HEK293 (cell line): Measurements from ENCODE around the gene PTPRG.

Experiments used
- CTCF ChIA-PET: fragments of 350-600 bp; formaldehyde crosslinking; extraction: SDS; loops from one replicate; lab custom pipeline; 2021; ENCODE audit warnings: antibody characterized with exemption; lab: Yijun Ruan, JAX
- POLR2A ChIA-PET: fragments of 300-600 bp; formaldehyde crosslinking; extraction: SDS; loops from one replicate; lab custom pipeline; 2020; ENCODE audit warnings: antibody characterized with exemption, inconsistent platforms; lab: Yijun Ruan, JAX
- H3K27ac ChIP-seq: fragments of 200-500 bp; sonication (Bioruptor generic); 2 replicates; pipeline ENCODE4 v1.5.1; 2014; ENCODE audit warnings: low read depth, low read length, control low read depth, inconsistent platforms; ENCODE audit errors: extremely low read depth
- H3K36me3 ChIP-seq, 2 experiments: fragments of 200-500 bp in 1 of 2; sonication (Bioruptor generic) in 1 of 2; 1 replicate in 1 of 2; 2 replicates in 1 of 2; pipeline ENCODE4 v1.5.1; 2014 to 2017; ENCODE audit warnings: inconsistent platforms in 2 of 2, low read length in 2 of 2; ENCODE audit not compliant: control insufficient read depth in 2 of 2, insufficient read depth in 1 of 2
- H3K4me1 ChIP-seq: fragments of 200-500 bp; sonication (Bioruptor generic); 2 replicates; pipeline ENCODE4 v1.5.1; 2014; ENCODE audit warnings: mild to moderate bottlenecking, low read length, inconsistent platforms; ENCODE audit not compliant: control insufficient read depth, insufficient read depth
- H3K4me3 ChIP-seq: 2 replicates; pipeline ENCODE4 v1.5.1; 2011; ENCODE audit warnings: low read depth, mild to moderate bottlenecking, control low read depth, low read length, moderate library complexity
- H3K9me3 ChIP-seq: fragments of 200-500 bp; sonication (Bioruptor generic); 2 replicates; pipeline ENCODE4 v1.5.1; 2014; ENCODE audit warnings: low read depth, low read length, inconsistent platforms; ENCODE audit not compliant: control insufficient read depth, insufficient read depth
- ATF2 ChIP-seq: fragments of 450-650 bp; formaldehyde crosslinking; IDR thresholded peaks from 2 replicates; pipeline ENCODE4 v1.5.1; 2016; ENCODE audit warnings: missing biosample characterization, missing genetic modification characterization, low read depth
- EGR2 ChIP-seq: fragments of 450-650 bp; formaldehyde crosslinking; IDR thresholded peaks from 2 replicates; pipeline ENCODE4 v1.5.1; 2016; ENCODE audit warnings: low read depth, missing biosample characterization, missing genetic modification characterization
- ELK4 ChIP-seq: IDR thresholded peaks from 2 replicates; pipeline ENCODE4 v1.6.1; 2011; ENCODE audit warnings: mild to moderate bottlenecking, low read depth, low read length, borderline replicate concordance
- GLIS1 ChIP-seq: fragments of 450-650 bp; formaldehyde crosslinking; IDR thresholded peaks from 2 replicates; pipeline ENCODE4 v1.5.1; 2016; ENCODE audit warnings: missing biosample characterization, missing genetic modification characterization
- KLF1 ChIP-seq: fragments of 450-650 bp; formaldehyde crosslinking; IDR thresholded peaks from 2 replicates; pipeline ENCODE4 v1.5.1; 2016; ENCODE audit warnings: missing biosample characterization, missing genetic modification characterization
- RBAK ChIP-seq: fragments of 450-650 bp; formaldehyde crosslinking; IDR thresholded peaks from 2 replicates; pipeline ENCODE4 v1.5.1; 2016; ENCODE audit warnings: missing biosample characterization, missing genetic modification characterization
- WT1 ChIP-seq: fragments of 450-650 bp; formaldehyde crosslinking; IDR thresholded peaks from 2 replicates; pipeline ENCODE4 v1.5.1; 2016; ENCODE audit warnings: missing biosample characterization, missing genetic modification characterization
- ZBTB10 ChIP-seq: fragments of 450-650 bp; formaldehyde crosslinking; IDR thresholded peaks from 2 replicates; pipeline ENCODE4 v1.5.1; 2016; ENCODE audit warnings: missing biosample characterization, missing genetic modification characterization
- ZBTB48 ChIP-seq: fragments of 450-650 bp; formaldehyde crosslinking; IDR thresholded peaks from 2 replicates; pipeline ENCODE4 v1.5.1; 2016; ENCODE audit warnings: missing biosample characterization, missing genetic modification characterization
- ZIC2 ChIP-seq: fragments of 450-650 bp; formaldehyde crosslinking; IDR thresholded peaks from 2 replicates; pipeline ENCODE4 v1.5.1; 2016; ENCODE audit warnings: missing biosample characterization, missing genetic modification characterization
- ZNF174 ChIP-seq: fragments of 450-650 bp; formaldehyde crosslinking; IDR thresholded peaks from 2 replicates; pipeline ENCODE4 v1.5.0; 2017; ENCODE audit warnings: missing biosample characterization, mild to moderate bottlenecking, missing genetic modification characterization
- ZNF214 ChIP-seq: fragments of 450-650 bp; formaldehyde crosslinking; IDR thresholded peaks from 2 replicates; pipeline ENCODE4 v1.5.1; 2017; ENCODE audit warnings: missing biosample characterization, mild to moderate bottlenecking, missing genetic modification characterization, borderline replicate concordance
- ZNF280D ChIP-seq: fragments of 450-650 bp; formaldehyde crosslinking; IDR thresholded peaks from 2 replicates; pipeline ENCODE4 v1.5.1; 2016; ENCODE audit warnings: missing biosample characterization, missing genetic modification characterization
- ZNF302 ChIP-seq: fragments of 450-650 bp; formaldehyde crosslinking; IDR thresholded peaks from 2 replicates; pipeline ENCODE4 v1.5.1; 2016; ENCODE audit warnings: missing biosample characterization, missing genetic modification characterization, low read depth
- ZNF521 ChIP-seq: fragments of 450-650 bp; formaldehyde crosslinking; IDR thresholded peaks from 2 replicates; pipeline ENCODE4 v1.5.1; 2017; ENCODE audit warnings: missing biosample characterization, mild to moderate bottlenecking, missing genetic modification characterization
- ZNF555 ChIP-seq: fragments of 450-650 bp; formaldehyde crosslinking; conservative IDR thresholded peaks from 2 replicates; pipeline ENCODE4 v1.5.1; 2017; ENCODE audit warnings: missing biosample characterization, mild to moderate bottlenecking, missing genetic modification characterization, inconsistent platforms
- ZNF580 ChIP-seq: fragments of 450-650 bp; formaldehyde crosslinking; IDR thresholded peaks from 2 replicates; pipeline ENCODE4 v1.5.1; 2016; ENCODE audit warnings: missing biosample characterization, missing genetic modification characterization
- ZNF596 ChIP-seq: fragments of 450-650 bp; IDR thresholded peaks from 2 replicates; pipeline ENCODE4 v1.5.0; 2018; ENCODE audit warnings: missing biosample characterization, mild to moderate bottlenecking, missing genetic modification characterization, moderate library complexity
- ZNF600 ChIP-seq: fragments of 450-650 bp; formaldehyde crosslinking; IDR thresholded peaks from 2 replicates; pipeline ENCODE4 v1.5.1; 2016; ENCODE audit warnings: missing biosample characterization, missing genetic modification characterization
- ZNF76 ChIP-seq: fragments of 450-650 bp; formaldehyde crosslinking; IDR thresholded peaks from 2 replicates; pipeline ENCODE4; 2016; ENCODE audit warnings: low read depth, missing biosample characterization, missing genetic modification characterization, borderline replicate concordance
- ZNF776 ChIP-seq: fragments of 450-650 bp; formaldehyde crosslinking; IDR thresholded peaks from 2 replicates; pipeline ENCODE4 v1.5.0; 2017; ENCODE audit warnings: missing biosample characterization, missing genetic modification characterization, borderline replicate concordance
- ZNF777 ChIP-seq: fragments of 450-650 bp; formaldehyde crosslinking; IDR thresholded peaks from 2 replicates; pipeline ENCODE4 v1.5.1; 2017; ENCODE audit warnings: missing biosample characterization, missing genetic modification characterization, borderline replicate concordance
- ZSCAN18 ChIP-seq: fragments of 450-650 bp; formaldehyde crosslinking; IDR thresholded peaks from 2 replicates; pipeline ENCODE4 v1.5.1; 2016; ENCODE audit warnings: missing biosample characterization, missing genetic modification characterization

Gene PTPRG

GRCh38 chr3:62193586-62194345 is 632.4 kb downstream of the PTPRG start (continued):
- TF ChIP-seq ZNF580 (tag by site-specific recombination) (no peak), EGR2 (tag by site-specific recombination) (no peak), GLIS1 (tag by site-specific recombination) (no peak), WT1 (no peak), ZNF214 (tag by site-specific recombination) (no peak), ATF2 (tag by site-specific recombination) (no peak), ZNF555 (tag by site-specific recombination) (no peak), ZNF776 (tag by site-specific recombination) (no peak), ELK4 (no peak), ZNF76 (tag by site-specific recombination) (no peak), RBAK (tag by site-specific recombination) (no peak)

- Histone ChIP-seq H3K36me3 (peaks cover 0 to 2% of the 10 kb centered on the region in 2 experiments; a peak in 2 of 3 replicates), H3K4me3 (no peak overlapping the region), H3K9me3 (no peaks in the 10 kb centered on the region), H3K4me1 (no peaks in the 10 kb centered on the region), H3K27ac (no peak overlapping the region)
- ChIA-PET POLR2A (no interaction called here), CTCF (interaction anchor here (0.6 to 0.7 kb wide), 3 partner anchors 465 to 1640 kb away, joined by 3 to 4 read pairs (median 3); no protein-coding TSS in a partner anchor)
- TF ChIP-seq ZBTB48 (tag by site-specific recombination): no peak
- TF ChIP-seq ZNF600 (tag by site-specific recombination): no peak
- no peak for TF ChIP-seq ZNF302 (tag by site-specific recombination)
- TF ChIP-seq ZNF596 (tag by site-specific recombination): no peak
- TF ChIP-seq ZNF174: no peak
- no peak for TF ChIP-seq ZIC2
- TF ChIP-seq ZSCAN18 (tag by site-specific recombination): no peak
- TF ChIP-seq ZNF521: no peak
- no peak for TF ChIP-seq ZNF280D (tag by site-specific recombination)
- TF ChIP-seq ZBTB10 (tag by site-specific recombination): no peak
- no peak for TF ChIP-seq KLF1
- TF ChIP-seq ELK4: no peak
- TF ChIP-seq ZNF777: no peak
These were observed 636.1 kb downstream of the PTPRG start for GRCh38 chr3:62197350-62198012.
